ENCODE measurements around the gene SMIM35.

The SMIM35 gene

GRCh38 chr11:118007040-118007439 lies 79.7 kb downstream of the SMIM35 start:
- H3K4me3 ChIP-seq (ENCODE audit: low read length) = no peak overlapping the region
- TF ChIP-seq CTCF (conservative IDR thresholded peaks at IDR 0.05; ENCODE audit: low read depth, low read length) = no peak
- no peak for DNase-seq (ENCODE audit: low read depth)

- no peak for TF ChIP-seq CTCF (conservative IDR thresholded peaks at IDR 0.05; ENCODE audit: low read depth, low read length)
- H3K4me3 ChIP-seq (ENCODE audit: low read length) = no peak overlapping the region
- no peak for DNase-seq (ENCODE audit: low read depth)
Observed at GRCh38 chr11:118006153-118006534, 80.6 kb downstream of the SMIM35 start.

- no peak overlapping the region for H3K4me3 ChIP-seq (ENCODE audit: low read length)
- DNase-seq (ENCODE audit: low read depth) = no peak
- TF ChIP-seq CTCF (conservative IDR thresholded peaks at IDR 0.05; ENCODE audit: low read depth, low read length) = no peak
Observed at GRCh38 chr11:118005224-118006152, 81.3 kb downstream of the SMIM35 start.

GRCh38 chr11:118004543-118005223 lies 82.1 kb downstream of the SMIM35 start:
- H3K4me3 ChIP-seq (ENCODE audit: low read length) = no peak overlapping the region
- no peak for TF ChIP-seq CTCF (conservative IDR thresholded peaks at IDR 0.05; ENCODE audit: low read depth, low read length)
- no peak for DNase-seq (ENCODE audit: low read depth)

GRCh38 chr11:118003456-118003855 lies 83.3 kb downstream of the SMIM35 start:
- no peak for TF ChIP-seq CTCF (conservative IDR thresholded peaks at IDR 0.05; ENCODE audit: low read depth, low read length)
- no peak overlapping the region for H3K4me3 ChIP-seq (ENCODE audit: low read length)
- DNase-seq (ENCODE audit: low read depth) = no peak

GRCh38 chr11:118002541-118003423 lies 84.0 kb downstream of the SMIM35 start:
- DNase-seq (ENCODE audit: low read depth) = no peak
- TF ChIP-seq CTCF (conservative IDR thresholded peaks at IDR 0.05; ENCODE audit: low read depth, low read length) = no peak
- no peak overlapping the region for H3K4me3 ChIP-seq (ENCODE audit: low read length)

Data from retinal pigment epithelial cell (primary cell).